Suprapubic skin (tissue), 4 donors: ENCODE measurements around the gene NUP188. TPM values are rescaled to one million over a fixed set of nuclear protein-coding genes. Genes with fewer than 3 reads are reported as not detected.
A peak's percentile ranks its signal among the peaks of the same experiment; 100 is the strongest.

Source experiments
- DNase-seq, 2 donors: peaks; one replicate each; pipeline ENCODE4 v3.0.0-alpha.2; 2019; ENCODE audit warnings: low spot score in 2 of 2
- H3K27ac ChIP-seq: fragments of 200-600 bp; sonication (generic); one replicate; pipeline ENCODE4 v1.5.1; 2019
- H3K27me3 ChIP-seq: fragments of 200-600 bp; sonication (generic); one replicate; pipeline ENCODE4 v1.5.1; 2019
- H3K36me3 ChIP-seq: fragments of 200-600 bp; sonication (generic); one replicate; pipeline ENCODE4 v1.5.1; 2019
- H3K4me1 ChIP-seq: fragments of 200-600 bp; sonication (generic); one replicate; pipeline ENCODE4 v1.5.1; 2019
- H3K4me3 ChIP-seq: fragments of 200-600 bp; sonication (generic); one replicate; pipeline ENCODE4 v1.5.1; 2019; ENCODE audit warnings: mild to moderate bottlenecking
- H3K9me3 ChIP-seq: fragments of 200-600 bp; sonication (generic); one replicate; pipeline ENCODE4 v1.5.1; 2019
- CTCF ChIP-seq, 2 donors: fragments of 200-600 bp in 1 of 2; fragments of 450-650 bp in 1 of 2; sonication (generic) in 1 of 2; IDR thresholded peaks; one replicate each; pipeline ENCODE4 v1.5.1; 2016 to 2019; ENCODE audit warnings: antibody characterized with exemption in 2 of 2, mild to moderate bottlenecking in 1 of 2, moderate library complexity in 1 of 2
- EP300 ChIP-seq: sonication (generic); formaldehyde crosslinking; IDR thresholded peaks from one replicate; pipeline ENCODE4 v1.6.1; 2017; ENCODE audit warnings: antibody characterized with exemption
- POLR2A ChIP-seq, 2 donors: fragments of 450-650 bp; IDR thresholded peaks; one replicate each; pipeline ENCODE4 v1.6.1; 2017; ENCODE audit warnings: antibody characterized with exemption in 2 of 2, mild to moderate bottlenecking in 2 of 2, moderate library complexity in 2 of 2
- POLR2AphosphoS5 ChIP-seq, 3 donors: sonication (generic); formaldehyde crosslinking; IDR thresholded peaks; one replicate each; pipeline ENCODE4 v1.6.1; 2017; ENCODE audit warnings: antibody characterized with exemption in 3 of 3
- WGBS: methylation state at CpG from one replicate; pipeline ENCODE4 v1.1.5; 2018; 5-methylcytosine and 5-hydroxymethylcytosine counted together
- total RNA-seq, 4 donors: library from RNA; depleted of rRNA; stranded (reverse); fragments of >200 nt; gene quantifications; one replicate each; pipeline ENCODE4 v1.1.0, GENCODE V29; 2016

NUP188 gene
- total RNA-seq, 4 donors from 2014 or later, result 53.6 to 104 (median 60.6) TPM

GRCh38 chr9:128992995-128993394, 45.5 kb downstream of the NUP188 start:
- TF ChIP-seq CTCF (IDR thresholded peaks at IDR 0.05) (peak in 1 of 2 donors; percentile 28), EP300 (no peak)
- peaks cover 8% of the 10 kb centered on the region for H3K4me1 ChIP-seq
- H3K27me3 ChIP-seq, result no peaks in the 10 kb centered on the region
- no peak overlapping the region for H3K27ac ChIP-seq
- no peak for DNase-seq
- peaks cover 90% of the 10 kb centered on the region for H3K36me3 ChIP-seq
- H3K9me3 ChIP-seq, result no peaks in the 10 kb centered on the region
- H3K4me3 ChIP-seq, result no peak overlapping the region
- 60% methylated on average over 7 of the region's 7 CpGs for WGBS

- whole genome bisulfite sequencing, result 85% methylated on average over 5 of the region's 5 CpGs
- H3K4me1 ChIP-seq, result peaks cover 10% of the 10 kb centered on the region
- no peak for DNase-seq
- H3K36me3 ChIP-seq, result peaks cover 94% of the 10 kb centered on the region
- no peaks in the 10 kb centered on the region for H3K9me3 ChIP-seq
- no peak for TF ChIP-seq POLR2AphosphoS5 (IDR thresholded peaks at IDR 0.05)
- no peak for TF ChIP-seq CTCF (IDR thresholded peaks at IDR 0.05)
- no peak for TF ChIP-seq EP300
- TF ChIP-seq POLR2A (IDR thresholded peaks at IDR 0.05), result no peak
- no peaks in the 10 kb centered on the region for H3K27me3 ChIP-seq
- H3K27ac ChIP-seq, result no peak overlapping the region
- H3K4me3 ChIP-seq, result no peak overlapping the region
These were observed 48.3 kb downstream of the NUP188 start for GRCh38 chr9:128995791-128996190.

- peak in 1 of 2 donors; percentile 64 for DNase-seq
- H3K27me3 ChIP-seq, result no peaks in the 10 kb centered on the region
- TF ChIP-seq POLR2A (IDR thresholded peaks at IDR 0.05), result no peak
- TF ChIP-seq POLR2AphosphoS5 (IDR thresholded peaks at IDR 0.05), result peak in 1 of 3 donors; percentile 42
- no peak overlapping the region for H3K27ac ChIP-seq
- H3K4me1 ChIP-seq, result peaks cover 6% of the 10 kb centered on the region
- peaks cover 100% of the 10 kb centered on the region for H3K36me3 ChIP-seq
- H3K4me3 ChIP-seq, result no peak overlapping the region
- H3K9me3 ChIP-seq, result no peaks in the 10 kb centered on the region
- WGBS, result 55% methylated on average over 6 of the region's 6 CpGs
These were observed 51.0 kb downstream of the NUP188 start for GRCh38 chr9:128998462-128998861.

GRCh38 chr9:128999581-129000206, 52.2 kb downstream of the NUP188 start:
- Histone ChIP-seq H3K36me3 (peaks cover 96% of the 10 kb centered on the region), H3K4me3 (no peak overlapping the region), H3K4me1 (peaks cover 5% of the 10 kb centered on the region), H3K27me3 (no peaks in the 10 kb centered on the region), H3K27ac (no peak overlapping the region), H3K9me3 (no peaks in the 10 kb centered on the region)
- 94% methylated on average over 13 of the region's 13 CpGs for WGBS
- TF ChIP-seq EP300 (no peak), CTCF (IDR thresholded peaks at IDR 0.05) (no peak), POLR2A (IDR thresholded peaks at IDR 0.05) (no peak), POLR2AphosphoS5 (IDR thresholded peaks at IDR 0.05) (no peak)
- peak in 1 of 2 donors; percentile 54 for DNase-seq

- TF ChIP-seq POLR2AphosphoS5 (IDR thresholded peaks at IDR 0.05), result no peak
- TF ChIP-seq POLR2A (IDR thresholded peaks at IDR 0.05), result no peak
- no peak for TF ChIP-seq CTCF (IDR thresholded peaks at IDR 0.05)
- DNase-seq, result peak in 1 of 2 donors; percentile 45
- WGBS, result 87% methylated on average over 5 of the region's 10 CpGs
- H3K36me3 ChIP-seq, result peaks cover 96% of the 10 kb centered on the region
- H3K27me3 ChIP-seq, result no peaks in the 10 kb centered on the region
- peaks cover 11% of the 10 kb centered on the region for H3K4me1 ChIP-seq
- H3K27ac ChIP-seq, result no peak overlapping the region
- no peak overlapping the region for H3K4me3 ChIP-seq
- H3K9me3 ChIP-seq, result no peaks in the 10 kb centered on the region
These were observed 54.2 kb downstream of the NUP188 start for GRCh38 chr9:129001504-129002325.
